HG03108 (cell line): ENCODE results near the gene CD3G.

ENCODE experiments used
- ATAC-seq: cut with Tn5 transposase; IDR thresholded peaks from one replicate; pipeline ENCODE4 v1.9.1; 2021; ENCODE audit warnings: moderate library complexity; ENCODE audit not compliant: unreplicated experiment

The CD3G gene

DNA sequence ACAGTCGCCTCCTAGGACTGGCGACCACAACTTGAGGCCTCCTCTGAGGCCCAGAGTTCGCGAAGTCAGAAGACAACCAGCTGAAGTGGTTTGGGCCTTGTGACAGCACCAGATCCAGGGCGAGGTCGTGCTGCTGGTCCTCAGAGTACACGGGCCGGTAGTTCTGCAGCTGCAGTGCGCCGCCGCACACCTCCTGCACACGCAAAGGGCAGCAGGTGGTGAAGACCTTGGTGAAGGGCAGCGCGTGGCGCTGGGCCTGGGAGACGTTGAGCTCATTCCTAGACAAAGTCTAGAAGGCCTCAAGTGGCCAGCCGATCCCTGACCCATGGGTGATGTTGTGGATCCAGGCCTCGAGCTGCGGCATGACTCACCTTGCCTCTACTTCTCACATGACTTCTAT, 21.4 kb upstream of the CD3G start:
- no peak for ATAC-seq

GRCh38 chr11:118325283-118325682, 18.9 kb upstream of the CD3G start:
- no peak for ATAC-seq

- no peak for ATAC-seq
Observed at GRCh38 chr11:118328745-118329144, 15.4 kb upstream of the CD3G start.

- ATAC-seq = no peak
Observed at GRCh38 chr11:118334745-118335144, 9.4 kb upstream of the CD3G start.

DNA sequence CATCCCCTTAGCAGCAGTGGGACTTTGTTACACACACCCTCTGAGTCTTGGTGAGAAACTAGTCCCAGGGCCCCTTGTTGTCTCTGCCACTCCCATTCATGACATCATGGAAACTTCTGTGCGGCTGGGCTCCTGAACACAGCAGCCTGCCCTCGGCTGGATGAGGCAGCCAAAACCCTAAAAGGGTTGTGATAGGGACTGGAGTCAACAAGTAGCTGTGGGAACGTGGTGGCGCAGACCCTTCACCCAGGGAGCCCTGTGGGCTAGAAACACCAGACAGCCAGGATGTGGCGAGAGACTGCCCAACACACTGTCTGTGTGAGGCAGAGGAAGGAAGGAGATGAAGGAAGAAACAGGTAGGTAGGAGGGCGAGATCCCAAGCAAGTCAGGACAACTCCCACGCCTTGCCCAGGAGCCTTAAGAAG, 5.5 kb upstream of the CD3G start:
- no peak for ATAC-seq

DNA sequence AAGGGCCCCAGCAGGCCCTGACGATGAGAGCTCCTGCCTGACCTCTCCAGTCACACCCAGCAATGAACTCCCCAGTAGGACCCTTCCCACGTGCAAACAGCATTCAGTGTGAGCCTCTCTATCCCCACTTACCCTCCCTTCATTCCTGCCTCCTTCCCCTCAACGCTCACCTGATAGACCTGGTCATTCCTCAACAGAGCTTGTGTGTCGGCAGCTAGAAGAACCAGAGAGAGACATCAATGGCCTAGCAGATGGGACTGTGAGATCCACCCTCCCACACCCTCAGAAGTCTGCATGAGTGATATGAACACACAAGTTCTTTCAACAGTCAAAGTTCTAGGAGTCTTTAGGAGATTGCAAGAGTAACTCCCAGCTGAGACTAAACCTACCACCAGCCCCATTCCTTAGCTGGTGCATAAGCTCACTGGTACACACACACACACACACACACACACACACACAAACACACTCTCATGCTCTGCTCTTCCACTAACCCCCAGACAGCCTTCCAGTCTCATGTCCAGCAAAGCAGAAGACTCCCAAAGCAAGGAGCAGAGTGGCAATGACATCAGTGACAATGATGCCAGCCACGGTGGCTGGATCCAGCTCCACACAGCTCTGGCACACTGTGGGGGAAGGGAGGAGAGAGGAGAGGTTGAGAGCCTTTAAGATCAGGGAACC, 4.7 kb upstream of the CD3G start:
- ATAC-seq = no peak

GRCh38 chr11:118340449-118340848, 3.7 kb upstream of the CD3G start:
- no peak for ATAC-seq

DNA sequence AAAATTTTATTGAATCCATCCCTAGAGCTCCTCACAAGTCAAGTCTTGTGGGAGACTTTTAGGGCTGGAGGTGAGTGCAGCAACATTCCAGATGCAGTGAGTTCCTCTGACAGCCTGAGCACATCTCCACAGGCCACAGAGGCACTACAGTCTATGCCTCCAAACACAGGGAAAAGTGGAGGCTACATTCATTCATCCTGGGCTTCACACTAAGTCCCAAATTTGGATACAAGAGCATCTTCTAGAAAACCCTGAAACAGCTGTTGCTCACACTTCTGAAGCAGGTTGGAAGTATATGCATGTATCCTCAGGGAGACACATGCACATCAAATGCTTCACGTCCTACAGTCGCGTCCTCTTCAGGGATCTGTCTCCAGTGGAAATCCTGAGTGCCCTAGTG, 2.9 kb upstream of the CD3G start:
- ATAC-seq = no peak

DNA sequence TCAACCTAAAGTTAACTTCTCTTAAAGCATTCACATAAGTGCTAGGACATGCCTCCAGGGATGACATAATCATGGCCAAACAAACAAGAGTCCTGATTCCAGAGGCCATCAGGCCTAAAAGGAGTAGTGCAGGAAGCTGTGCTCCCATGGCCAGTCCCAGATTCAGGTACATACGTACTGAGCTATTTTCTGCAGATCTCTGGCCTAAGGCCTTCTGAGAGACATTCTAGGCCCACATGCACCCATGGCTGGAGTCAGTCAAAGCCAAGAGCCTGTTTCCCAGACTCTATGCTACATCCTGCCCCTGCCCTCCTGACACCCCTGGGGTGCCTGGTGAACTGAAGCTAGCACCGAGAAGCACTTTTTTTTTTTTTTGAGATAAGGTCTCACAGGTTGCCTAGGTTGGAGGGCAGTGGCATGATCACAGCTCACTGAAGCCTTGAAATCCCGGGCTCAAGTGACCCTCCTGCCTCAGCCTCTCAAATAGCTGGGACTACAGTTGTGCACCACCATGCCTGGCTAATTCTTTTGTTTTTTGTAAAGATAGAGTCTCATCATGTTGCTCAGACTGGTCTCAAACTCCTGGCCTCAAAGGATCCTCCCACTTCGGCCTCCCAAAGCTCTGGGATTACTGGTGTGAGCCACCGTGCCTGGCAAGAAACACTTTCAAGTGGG, 2.2 kb upstream of the CD3G start:
- ATAC-seq = no peak

DNA sequence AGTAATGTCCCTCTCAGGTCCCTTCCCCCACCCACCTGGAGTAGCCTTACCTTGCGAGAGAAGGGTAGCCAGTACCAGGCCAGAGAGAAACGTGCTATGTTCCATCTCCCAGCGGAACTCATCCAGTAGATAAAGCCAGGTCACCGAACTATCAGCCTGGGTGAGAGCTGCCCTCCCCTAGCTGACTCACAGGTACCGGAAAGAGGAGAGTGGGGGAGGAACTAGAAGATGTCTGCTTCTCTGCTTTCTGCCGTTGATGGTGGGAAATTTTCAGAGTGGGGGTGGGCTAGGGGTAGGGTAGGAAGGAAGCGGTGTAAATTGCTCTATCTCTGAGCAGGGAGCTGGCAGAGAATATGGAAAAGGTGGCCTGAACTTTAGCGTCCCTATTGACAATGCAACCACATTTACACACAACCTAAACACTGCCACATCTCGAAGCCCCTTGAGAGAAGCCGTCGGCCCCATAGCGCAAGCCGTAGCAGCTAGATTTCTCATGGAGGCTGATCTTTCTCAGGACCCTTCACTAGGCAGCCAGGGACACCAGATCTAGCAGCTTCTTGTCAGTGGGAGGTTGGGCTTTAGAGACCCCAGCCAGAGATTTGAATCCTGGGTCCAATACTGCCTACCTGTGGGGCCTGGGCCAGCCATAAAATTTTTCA, 1.5 kb upstream of the CD3G start, which contains the start of gene CD3D:
TSS of gene CD3D (minus strand) at position 203 of the 659 bp plus-strand sequence. CDS start at position 105, 98 bp downstream.
- no peak for ATAC-seq

DNA sequence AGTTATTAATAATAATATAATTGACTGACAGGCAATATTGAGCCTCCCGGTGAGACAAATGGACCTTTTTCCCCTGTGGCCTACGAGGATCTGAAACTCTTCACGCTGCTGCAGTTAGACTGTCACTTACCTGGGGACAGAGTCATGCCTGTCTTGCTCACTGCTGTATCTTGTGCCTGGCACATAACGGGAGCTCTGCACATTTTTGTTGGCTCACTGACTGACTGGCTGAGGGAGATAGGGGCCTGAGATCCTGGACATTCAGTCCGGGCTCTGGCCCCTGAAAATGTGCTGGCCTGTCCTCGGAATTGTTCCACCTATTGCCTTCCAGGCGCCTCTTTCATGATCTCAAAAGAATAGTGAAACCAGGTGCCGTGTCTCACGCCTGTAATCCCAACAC, 896 bp upstream of the CD3G start:
- no peak for ATAC-seq

DNA sequence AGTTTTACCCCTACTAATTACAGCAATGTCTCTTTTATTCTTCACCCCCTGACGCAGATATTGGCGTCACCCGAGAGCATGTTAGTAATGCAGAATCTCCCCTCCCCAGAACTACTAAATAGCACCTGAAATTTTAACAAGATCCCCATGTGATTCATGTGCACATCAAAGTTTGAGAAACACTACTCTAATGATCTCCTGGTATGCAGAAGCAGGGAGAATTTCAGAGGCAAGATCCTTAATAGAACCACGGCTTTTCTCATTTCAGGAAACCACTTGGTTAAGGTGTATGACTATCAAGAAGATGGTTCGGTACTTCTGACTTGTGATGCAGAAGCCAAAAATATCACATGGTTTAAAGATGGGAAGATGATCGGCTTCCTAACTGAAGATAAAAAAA, 5.3 kb downstream of the CD3G start:
- no peak for ATAC-seq

DNA sequence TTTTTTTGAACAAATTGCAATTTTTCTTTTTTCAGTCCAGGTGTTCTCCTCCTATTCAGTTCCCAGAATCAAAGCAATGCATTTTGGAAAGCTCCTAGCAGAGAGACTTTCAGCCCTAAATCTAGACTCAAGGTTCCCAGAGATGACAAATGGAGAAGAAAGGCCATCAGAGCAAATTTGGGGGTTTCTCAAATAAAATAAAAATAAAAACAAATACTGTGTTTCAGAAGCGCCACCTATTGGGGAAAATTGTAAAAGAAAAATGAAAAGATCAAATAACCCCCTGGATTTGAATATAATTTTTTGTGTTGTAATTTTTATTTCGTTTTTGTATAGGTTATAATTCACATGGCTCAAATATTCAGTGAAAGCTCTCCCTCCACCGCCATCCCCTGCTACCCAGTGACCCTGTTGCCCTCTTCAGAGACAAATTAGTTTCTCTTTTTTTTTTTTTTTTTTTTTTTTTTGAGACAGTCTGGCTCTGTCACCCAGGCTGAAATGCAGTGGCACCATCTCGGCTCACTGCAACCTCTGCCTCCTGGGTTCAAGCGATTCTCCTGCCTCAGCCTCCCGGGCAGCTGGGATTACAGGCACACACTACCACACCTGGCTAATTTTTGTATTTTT, 9.1 kb downstream of the CD3G start:
- ATAC-seq = no peak

GRCh38 chr11:118358071-118358470, 13.9 kb downstream of the CD3G start:
- ATAC-seq = no peak

- no peak for ATAC-seq
Observed at GRCh38 chr11:118359295-118359958, 15.3 kb downstream of the CD3G start, which contains the start of gene UBE4A. UBE4A (plus strand) TSS chr11:118359600; CDS start chr11:118365081, 5,481 bp downstream.

- no peak for ATAC-seq
Observed at GRCh38 chr11:118364956-118365615, 20.9 kb downstream of the CD3G start.

DNA sequence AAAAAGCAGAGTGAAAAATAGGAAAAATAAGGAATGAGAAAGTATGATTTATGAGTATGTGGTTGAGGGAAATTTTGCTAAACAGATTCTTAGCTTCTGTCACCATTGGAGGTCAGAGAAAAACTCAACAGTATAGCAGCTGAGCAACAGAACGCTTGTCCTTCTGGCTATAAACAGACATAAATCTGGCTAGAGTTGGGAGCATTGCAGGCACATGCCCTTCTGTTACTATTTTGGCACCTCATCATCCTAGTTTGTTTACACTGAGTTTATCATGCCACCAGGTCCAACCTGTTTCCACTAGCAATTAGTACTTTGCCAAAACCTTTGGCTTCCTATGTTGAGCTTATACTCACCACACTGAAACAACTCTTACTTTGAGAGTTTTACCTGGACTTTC, 22.1 kb downstream of the CD3G start:
- ATAC-seq = no peak

DNA sequence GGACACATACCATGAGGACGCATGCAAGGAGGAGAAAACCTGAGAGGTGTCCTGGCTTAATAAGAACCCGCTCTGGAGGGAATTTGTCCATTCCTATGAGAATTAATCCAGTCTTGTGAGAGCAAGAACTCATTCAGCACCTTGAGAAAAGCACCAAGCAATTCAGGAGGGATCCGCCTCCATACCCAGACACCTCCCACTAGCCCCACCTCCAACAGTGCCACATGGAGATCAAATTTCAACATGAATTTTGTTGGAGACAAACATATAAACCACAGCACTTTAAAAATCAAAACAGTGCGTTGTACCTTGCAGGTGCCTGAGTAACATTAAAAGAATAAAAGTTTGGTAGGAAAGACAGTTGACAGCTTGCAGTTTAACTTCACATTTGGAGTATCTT, 26.6 kb downstream of the CD3G start:
- no peak for ATAC-seq

- ATAC-seq = no peak
Observed at GRCh38 chr11:118373263-118373662, 29.1 kb downstream of the CD3G start.

- no peak for ATAC-seq
Observed at GRCh38 chr11:118373871-118374270, 29.7 kb downstream of the CD3G start.
